GM18517 (cell line): ENCODE measurements around the gene TEK.

Experiments used
- ATAC-seq: cut with Tn5 transposase; IDR thresholded peaks from one replicate; pipeline ENCODE4 v1.9.1; 2021; ENCODE audit warnings: mild to moderate bottlenecking, moderate library complexity; ENCODE audit not compliant: unreplicated experiment

The TEK gene

GRCh38 chr9:27168951-27169350 lies 59.9 kb downstream of the TEK start:
- no peak for ATAC-seq

- ATAC-seq = no peak
Measured at GRCh38 chr9:27176971-27177370, 67.9 kb downstream of the TEK start.

DNA sequence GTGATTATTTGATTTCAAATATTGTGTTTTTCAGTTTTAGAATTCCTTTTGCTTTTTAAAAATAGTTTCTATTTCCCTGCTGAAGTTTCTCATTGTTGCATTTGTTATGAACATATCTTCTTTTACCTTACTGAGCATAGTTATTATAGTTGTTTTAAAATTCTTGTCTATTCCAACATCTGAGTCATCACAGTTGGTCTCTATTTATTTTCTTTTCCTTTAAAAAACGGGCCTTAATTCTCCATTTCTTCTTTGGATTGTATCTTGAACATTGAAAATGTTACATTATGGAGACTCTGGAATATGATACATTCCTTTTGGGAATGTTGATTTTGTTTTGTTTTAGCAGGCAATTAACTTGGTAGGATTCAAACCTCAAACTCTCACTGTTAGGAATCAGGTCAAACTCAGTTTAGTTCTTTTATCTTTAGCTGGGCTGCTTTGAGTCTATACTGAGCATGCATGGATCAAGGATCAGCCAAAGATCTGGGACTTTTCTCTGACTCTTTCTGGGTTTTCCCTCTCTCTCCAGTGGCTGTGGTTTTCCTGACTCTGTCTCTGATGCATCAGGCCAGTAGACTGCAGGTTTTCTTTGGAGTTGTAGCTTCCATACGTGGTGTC lies 70.3 kb downstream of the TEK start:
- ATAC-seq = no peak

GRCh38 chr9:27181381-27181780 lies 72.4 kb downstream of the TEK start:
- ATAC-seq = no peak

- no peak for ATAC-seq
Measured at GRCh38 chr9:27182421-27182820, 73.4 kb downstream of the TEK start.

DNA sequence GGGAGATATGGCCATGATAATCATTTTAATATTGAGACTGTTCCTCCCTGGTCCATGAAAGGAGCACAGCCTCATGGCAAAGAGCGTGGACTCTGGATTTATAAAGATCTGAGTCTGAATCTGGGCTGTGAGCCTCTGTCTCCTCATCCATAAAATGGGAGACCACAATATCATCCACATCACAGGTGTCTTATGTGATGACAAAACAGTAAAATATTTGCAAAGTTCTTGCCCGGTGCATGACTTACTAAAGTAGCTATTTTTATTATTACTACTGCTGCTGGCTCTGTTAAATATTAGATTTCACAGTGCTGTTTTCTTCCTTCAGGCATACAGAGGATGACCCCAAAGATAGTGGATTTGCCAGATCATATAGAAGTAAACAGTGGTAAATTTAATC lies 74.1 kb downstream of the TEK start:
- ATAC-seq = no peak

GRCh38 chr9:27183701-27184100 lies 74.7 kb downstream of the TEK start:
- no peak for ATAC-seq

- ATAC-seq = no peak
Measured at GRCh38 chr9:27184556-27185351, 75.7 kb downstream of the TEK start.

- no peak for ATAC-seq
Measured at GRCh38 chr9:27188426-27188825, 79.4 kb downstream of the TEK start.

DNA sequence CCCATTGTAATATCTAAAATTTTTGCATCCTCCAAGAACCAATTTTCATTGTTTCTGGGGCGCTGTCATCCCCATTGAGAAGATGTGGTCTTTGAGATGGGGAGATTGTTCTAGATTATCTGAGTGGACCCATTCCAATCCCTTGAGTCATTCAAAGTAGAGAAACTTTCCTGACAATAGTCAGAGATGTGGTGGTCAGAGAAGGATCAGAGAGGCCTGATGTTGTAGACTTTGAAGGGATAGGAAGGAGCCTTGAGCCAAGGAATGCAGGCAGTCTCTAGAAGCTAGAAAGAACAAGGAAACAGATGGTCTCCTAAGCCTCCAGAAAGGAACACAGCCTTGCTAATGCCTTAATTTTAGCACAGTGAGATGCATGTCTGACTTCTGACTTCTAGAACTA lies 80.4 kb downstream of the TEK start:
- no peak for ATAC-seq

DNA sequence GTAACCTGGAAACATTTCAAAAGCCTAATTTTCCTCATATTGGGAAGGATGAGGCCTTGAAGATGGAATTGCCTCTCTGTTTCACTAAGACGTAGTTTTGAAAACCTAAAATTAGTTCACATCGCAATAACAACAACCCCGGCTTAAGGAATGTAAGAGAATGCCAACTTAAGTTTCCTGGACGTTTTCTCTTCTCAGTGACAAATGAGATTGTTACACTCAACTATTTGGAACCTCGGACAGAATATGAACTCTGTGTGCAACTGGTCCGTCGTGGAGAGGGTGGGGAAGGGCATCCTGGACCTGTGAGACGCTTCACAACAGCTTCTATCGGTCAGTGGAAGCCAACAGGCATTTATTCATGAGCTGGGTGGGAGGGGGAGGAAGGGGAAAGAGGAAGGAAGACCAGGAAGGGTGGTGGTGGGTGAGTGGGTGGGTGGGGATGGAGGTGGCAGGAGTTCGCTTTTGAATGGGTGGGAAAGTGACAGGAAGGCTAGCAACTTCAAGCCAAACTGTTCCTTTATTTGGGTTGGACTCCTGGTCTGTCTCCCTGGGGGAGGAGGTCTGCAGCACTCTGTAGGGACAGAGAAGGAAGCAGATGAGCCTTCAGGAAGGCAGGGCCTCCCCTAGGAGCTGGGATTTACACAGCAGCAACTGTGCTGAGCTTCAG lies 83.4 kb downstream of the TEK start:
- no peak for ATAC-seq

DNA sequence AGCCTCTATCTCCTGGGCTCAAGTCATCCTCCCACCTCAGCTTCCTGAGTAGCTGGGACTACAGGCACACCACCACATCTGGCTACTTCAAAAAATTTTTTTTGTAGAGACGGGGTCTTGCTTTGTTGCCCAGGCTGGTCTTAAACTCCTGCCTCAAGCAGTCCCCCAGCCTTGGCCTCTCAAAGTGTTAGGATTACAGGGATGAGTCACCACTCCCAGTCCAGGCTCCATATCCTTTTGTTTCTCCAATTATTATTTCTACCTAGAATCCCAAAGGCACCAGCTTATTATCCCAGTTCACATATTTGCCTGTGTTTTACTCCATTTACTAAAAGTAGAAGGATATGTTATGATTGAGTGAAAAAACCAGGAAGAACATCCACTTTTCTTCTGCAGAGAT lies 84.9 kb downstream of the TEK start:
- ATAC-seq = no peak

GRCh38 chr9:27194401-27195091 lies 85.5 kb downstream of the TEK start:
- no peak for ATAC-seq

- ATAC-seq = no peak
Measured at GRCh38 chr9:27195191-27195590, 86.2 kb downstream of the TEK start.

DNA sequence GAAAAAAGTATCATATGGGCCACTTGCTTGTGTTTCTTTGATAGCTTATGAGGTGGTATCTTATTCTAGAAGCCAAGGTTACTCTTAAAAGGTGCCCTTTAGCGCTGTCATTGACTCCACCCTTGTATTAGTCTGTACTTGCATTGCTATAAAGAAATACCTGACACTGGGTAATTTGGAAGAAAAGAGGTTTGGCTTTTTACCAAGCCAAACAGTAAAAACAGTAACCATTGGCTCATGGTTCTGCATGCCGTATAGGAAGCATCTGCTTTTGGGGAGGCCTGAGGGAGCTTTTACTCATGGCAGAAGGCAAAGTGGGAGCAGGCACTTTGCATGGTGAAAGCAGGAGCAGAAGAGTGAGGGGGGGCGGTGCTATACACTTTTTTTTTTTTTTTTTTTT lies 87.4 kb downstream of the TEK start:
- no peak for ATAC-seq

- no peak for ATAC-seq
Measured at GRCh38 chr9:27198190-27198589, 89.2 kb downstream of the TEK start.

DNA sequence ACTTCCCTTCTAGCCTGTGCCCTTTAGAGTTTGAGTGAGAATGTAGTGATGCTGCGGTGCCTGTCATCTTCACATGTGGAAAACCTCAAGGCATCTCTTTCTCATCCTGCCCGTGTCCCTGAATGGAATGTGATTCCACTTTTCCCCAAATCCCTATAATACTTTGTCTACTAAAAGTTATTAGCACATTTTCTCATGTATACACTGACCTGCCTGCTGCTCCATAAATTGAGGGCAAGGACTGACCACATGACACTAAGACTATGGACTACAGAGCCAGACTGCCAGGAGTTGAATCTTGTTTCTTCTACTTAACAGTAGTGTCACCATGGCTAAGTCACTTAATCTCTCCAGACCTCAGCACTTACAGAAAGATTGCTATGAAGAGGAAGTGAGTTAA lies 93.0 kb downstream of the TEK start:
- no peak for ATAC-seq

- ATAC-seq = no peak
Measured at GRCh38 chr9:27203783-27204182, 94.8 kb downstream of the TEK start.

GRCh38 chr9:27204578-27204977 lies 95.6 kb downstream of the TEK start:
- no peak for ATAC-seq

- no peak for ATAC-seq
Measured at GRCh38 chr9:27205198-27205597, 96.2 kb downstream of the TEK start.

GRCh38 chr9:27206041-27206440 lies 97.0 kb downstream of the TEK start:
- no peak for ATAC-seq

- no peak for ATAC-seq
Measured at GRCh38 chr9:27209034-27209433, 100.0 kb downstream of the TEK start.
